Breast epithelium (tissue), 3 donors: Measurements from ENCODE around the gene BCAT1.

Experiments used
- CTCF ChIP-seq, 3 donors: fragments of 450-650 bp; IDR thresholded peaks; one replicate each; pipeline ENCODE4 v1.5.1; 2016 to 2017; ENCODE audit warnings: antibody characterized with exemption in 3 of 3, mild to moderate bottlenecking in 3 of 3, moderate library complexity in 3 of 3
- POLR2A ChIP-seq: fragments of 450-650 bp; IDR thresholded peaks from one replicate; pipeline ENCODE4 v1.6.1; 2016; ENCODE audit warnings: antibody characterized with exemption, mild to moderate bottlenecking, moderate library complexity

DNA sequence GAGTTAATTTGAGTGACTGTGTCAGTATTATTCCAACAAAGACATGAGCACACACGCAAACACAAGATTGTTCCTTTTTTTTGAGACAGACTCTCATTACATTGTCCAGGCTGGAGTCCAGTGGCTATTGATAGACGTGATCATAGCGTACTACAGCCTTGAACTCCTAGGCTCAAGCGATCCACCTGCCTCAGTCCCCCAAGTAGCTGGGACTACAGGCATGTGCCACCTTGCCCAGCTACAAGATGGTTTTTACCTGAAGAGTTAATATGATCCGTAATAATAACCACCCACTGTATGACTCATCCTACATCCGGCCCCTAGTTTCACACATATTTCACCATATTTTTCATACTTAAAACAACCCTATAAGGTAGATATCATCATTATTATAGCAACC, 26.8 kb downstream of the BCAT1 start:
- TF ChIP-seq CTCF (IDR thresholded peaks at IDR 0.05) (no peak), POLR2A (no peak)
